Tibial nerve (tissue), 4 donors: Measurements from ENCODE around the gene ABHD12. TPM values are rescaled to one million over a fixed set of nuclear protein-coding genes. Genes with fewer than 3 reads are reported as not detected.
"Not testable (repeated sequence)": the region's sequence is repeated elsewhere in the genome, so short reads cannot be mapped to it uniquely, and the experiment has no call there.

Experiments
- DNase-seq, 2 donors: peaks; one replicate each; pipeline ENCODE4 v3.0.0-alpha.2; 2019; ENCODE audit warnings: low spot score in 2 of 2
- H3K27ac ChIP-seq, 4 donors: fragments of 200-600 bp; sonication (generic) in 3 of 4; one replicate each; pipeline ENCODE4 v1.5.1; 2017 to 2019; ENCODE audit warnings: mild to moderate bottlenecking in 1 of 4
- H3K27me3 ChIP-seq, 2 donors: fragments of 200-600 bp; sonication (generic) in 1 of 2; one replicate each; pipeline versions ENCODE4 v1.5.1 to v1.6.0; 2017 to 2019
- H3K36me3 ChIP-seq, 3 donors: fragments of 200-600 bp; sonication (generic); one replicate each; pipeline ENCODE4 v1.5.1; 2018 to 2019
- H3K4me1 ChIP-seq, 4 donors: fragments of 200-600 bp; sonication (generic) in 3 of 4; one replicate each; pipeline ENCODE4 v1.5.1; 2017 to 2019
- H3K4me3 ChIP-seq, 4 donors: fragments of 200-600 bp; sonication (generic) in 3 of 4; one replicate each; pipeline ENCODE4 v1.5.1; 2017 to 2019; ENCODE audit warnings: mild to moderate bottlenecking in 1 of 4, moderate library complexity in 1 of 4
- H3K9me3 ChIP-seq, 4 donors: fragments of 200-600 bp; sonication (generic) in 3 of 4; one replicate each; pipeline ENCODE4 v1.5.1; 2017 to 2019
- CTCF ChIP-seq, 5 experiments: fragments of 200-600 bp in 3 of 5; fragments of 450-650 bp in 2 of 5; sonication (generic) in 3 of 5; IDR thresholded peaks; one replicate each; pipeline ENCODE4 v1.5.1; 2016 to 2019; ENCODE audit warnings: antibody characterized with exemption in 5 of 5, mild to moderate bottlenecking in 3 of 5, moderate library complexity in 2 of 5
- EP300 ChIP-seq, 2 donors: sonication (generic); formaldehyde crosslinking; IDR thresholded peaks; one replicate each; pipeline ENCODE4 v1.6.1; 2017; ENCODE audit warnings: antibody characterized with exemption in 2 of 2, mild to moderate bottlenecking in 1 of 2
- POLR2A ChIP-seq, 2 donors: fragments of 450-650 bp; IDR thresholded peaks; one replicate each; pipeline ENCODE4 v1.6.1; 2017; ENCODE audit warnings: antibody characterized with exemption in 2 of 2, mild to moderate bottlenecking in 2 of 2, moderate library complexity in 2 of 2
- WGBS, 2 donors: methylation state at CpG; one replicate each; pipeline ENCODE4 v1.1.5; 2018; 5-methylcytosine and 5-hydroxymethylcytosine counted together
- total RNA-seq, 4 donors: library from RNA; depleted of rRNA; stranded (reverse); fragments of >200 nt; gene quantifications; one replicate each; pipeline ENCODE4 v1.1.0, GENCODE V29; 2016

ABHD12 gene
- total RNA-seq, 4 donors from 2014 or later, result 67.2 to 116 (median 105) TPM

GRCh38 chr20:25271486-25272222 lies 119.0 kb downstream of the ABHD12 start:
- WGBS, 2 donors, result 88 to 95% methylated on average over 13 of the region's 13 CpGs
- H3K36me3 ChIP-seq, result peaks cover 2 to 75% (median 9%) of the 10 kb centered on the region in 3 donors
- H3K9me3 ChIP-seq, result no peaks in the 10 kb centered on the region
- H3K4me1 ChIP-seq, result no peaks in the 10 kb centered on the region
- no peaks in the 10 kb centered on the region for H3K27me3 ChIP-seq
- H3K4me3 ChIP-seq, result no peak overlapping the region
- TF ChIP-seq CTCF (IDR thresholded peaks at IDR 0.05), result no peak
- no peak for TF ChIP-seq POLR2A (IDR thresholded peaks at IDR 0.05)
- TF ChIP-seq EP300 (IDR thresholded peaks at IDR 0.05), result no peak
- no peak for DNase-seq
- H3K27ac ChIP-seq, result no peak overlapping the region

GRCh38 chr20:25270829-25271251 lies 119.8 kb downstream of the ABHD12 start:
- DNase-seq, result no peak
- H3K9me3 ChIP-seq, result no peaks in the 10 kb centered on the region
- H3K36me3 ChIP-seq, result peaks cover 0 to 66% (median 9%) of the 10 kb centered on the region in 3 donors
- no peaks in the 10 kb centered on the region for H3K4me1 ChIP-seq
- H3K27me3 ChIP-seq, result no peaks in the 10 kb centered on the region
- no peak overlapping the region for H3K4me3 ChIP-seq
- no peak overlapping the region for H3K27ac ChIP-seq
- 80 to 87% methylated on average over 12 of the region's 12 CpGs for WGBS, 2 donors
- TF ChIP-seq CTCF (IDR thresholded peaks at IDR 0.05) (no peak), POLR2A (IDR thresholded peaks at IDR 0.05) (no peak), EP300 (IDR thresholded peaks at IDR 0.05) (no peak)

- Histone ChIP-seq H3K4me1 (no peaks in the 10 kb centered on the region), H3K36me3 (peaks cover 0 to 57% (median 9%) of the 10 kb centered on the region in 3 donors), H3K27ac (no peak overlapping the region), H3K9me3 (no peaks in the 10 kb centered on the region), H3K4me3 (no peak overlapping the region), H3K27me3 (no peaks in the 10 kb centered on the region)
- DNase-seq, result no peak
- WGBS, 2 donors, result 96 to 97% methylated on average over 6 of the region's 6 CpGs
- TF ChIP-seq CTCF (IDR thresholded peaks at IDR 0.05) (no peak), POLR2A (IDR thresholded peaks at IDR 0.05) (no peak), EP300 (IDR thresholded peaks at IDR 0.05) (no peak)
These were observed 120.8 kb downstream of the ABHD12 start for GRCh38 chr20:25269833-25270170.

GRCh38 chr20:25269057-25269832 lies 121.4 kb downstream of the ABHD12 start:
- H3K4me1 ChIP-seq, result no peaks in the 10 kb centered on the region
- no peak for TF ChIP-seq EP300 (IDR thresholded peaks at IDR 0.05)
- TF ChIP-seq CTCF (IDR thresholded peaks at IDR 0.05), result no peak
- TF ChIP-seq POLR2A (IDR thresholded peaks at IDR 0.05), result no peak
- H3K9me3 ChIP-seq, result no peaks in the 10 kb centered on the region
- H3K27me3 ChIP-seq, result no peaks in the 10 kb centered on the region
- DNase-seq, result no peak
- no peak overlapping the region for H3K27ac ChIP-seq
- 84% methylated on average over 11 of the region's 11 CpGs for WGBS, 2 donors
- H3K36me3 ChIP-seq, result peaks cover 0 to 51% (median 6%) of the 10 kb centered on the region in 3 donors
- H3K4me3 ChIP-seq, result no peak overlapping the region

- DNase-seq, result not testable (repeated sequence)
These were observed 129.7 kb downstream of the ABHD12 start for GRCh38 chr20:25260770-25261437.

More at GRCh38 chr20:25260770-25261437, 129.7 kb downstream of the ABHD12 start:
- 97% methylated on average over 15 to 16 of the region's 16 CpGs for whole genome bisulfite sequencing, 2 donors
- not testable (repeated sequence) for H3K27me3 ChIP-seq, H3K4me3 ChIP-seq, H3K9me3 ChIP-seq, H3K27ac ChIP-seq
- Histone ChIP-seq H3K36me3 (peaks cover 0 to 31% (median 0%) of the 10 kb centered on the region in 3 donors), H3K4me1 (peaks cover 0 to 16% (median 5%) of the 10 kb centered on the region in 4 donors)
